Trophoblast cell (in vitro differentiated cells and primary cell): ENCODE results near the gene EDNRB.

Experiments
- DNase-seq, 2 donors: peaks; one replicate each; pipeline ENCODE4 v3.0.0-alpha.2; 2016
- H2AFZ ChIP-seq: 2 replicates; pipeline ENCODE4 v1.6.1; 2013; ENCODE audit warnings: low read length, moderate library complexity, mild to moderate bottlenecking; ENCODE audit not compliant: insufficient read depth, poor library complexity
- H2AK5ac ChIP-seq: 2 replicates; pipeline ENCODE4 v1.6.1; 2013; ENCODE audit warnings: mild to moderate bottlenecking, low read length
- H2BK120ac ChIP-seq: 2 replicates; pipeline ENCODE4 v1.6.1; 2013; ENCODE audit warnings: low read length, mild to moderate bottlenecking, moderate library complexity; ENCODE audit not compliant: insufficient read depth, poor library complexity
- H2BK12ac ChIP-seq: 2 replicates; pipeline ENCODE4 v1.6.1; 2013; ENCODE audit warnings: mild to moderate bottlenecking, low read length, moderate library complexity
- H2BK5ac ChIP-seq: 2 replicates; pipeline ENCODE4 v1.6.1; 2013; ENCODE audit warnings: low read length, low read depth, moderate library complexity, mild to moderate bottlenecking; ENCODE audit not compliant: poor library complexity
- H3K14ac ChIP-seq: 2 replicates; pipeline ENCODE4 v1.6.1; 2013; ENCODE audit warnings: mild to moderate bottlenecking, low read length
- H3K18ac ChIP-seq: 2 replicates; pipeline ENCODE4 v1.6.1; 2013; ENCODE audit warnings: mild to moderate bottlenecking, low read length
- H3K23ac ChIP-seq: 2 replicates; pipeline ENCODE4 v1.6.1; 2013; ENCODE audit warnings: low read length
- H3K27ac ChIP-seq: 2 replicates; pipeline ENCODE4 v1.5.1; 2013; ENCODE audit warnings: low read depth, mild to moderate bottlenecking, inconsistent platforms, low read length, moderate library complexity
- H3K27me3 ChIP-seq: 2 replicates; pipeline ENCODE4 v1.6.1; 2013; ENCODE audit warnings: inconsistent platforms, mild to moderate bottlenecking, low read length, moderate library complexity; ENCODE audit not compliant: insufficient read depth
- H3K36me3 ChIP-seq, 2 experiments: 1 replicate in 1 of 2; 2 replicates in 1 of 2; pipeline ENCODE4 v1.6.1; 2013; ENCODE audit warnings: low read length in 2 of 2, mild to moderate bottlenecking in 2 of 2, moderate library complexity in 1 of 2; ENCODE audit not compliant: insufficient read depth in 2 of 2, control insufficient read depth in 1 of 2
- H3K4ac ChIP-seq: 2 replicates; pipeline ENCODE4 v1.6.1; 2013; ENCODE audit warnings: low read depth, mild to moderate bottlenecking, low read length, moderate library complexity
- H3K4me1 ChIP-seq, 2 experiments: 1 replicate in 1 of 2; 2 replicates in 1 of 2; pipeline ENCODE4 v1.6.1; 2013; ENCODE audit warnings: low read length in 2 of 2, mild to moderate bottlenecking in 2 of 2, moderate library complexity in 1 of 2; ENCODE audit not compliant: insufficient read depth in 2 of 2, control insufficient read depth in 1 of 2
- H3K4me2 ChIP-seq: 2 replicates; pipeline ENCODE4 v1.6.1; 2013; ENCODE audit warnings: inconsistent platforms, mild to moderate bottlenecking, low read length, moderate library complexity
- H3K4me3 ChIP-seq: 2 replicates; pipeline ENCODE4 v1.5.1; 2013; ENCODE audit warnings: mild to moderate bottlenecking, low read depth, low read length, inconsistent platforms
- H3K79me1 ChIP-seq: one replicate; pipeline ENCODE4 v1.6.1; 2013; ENCODE audit warnings: low read length
- H3K79me2 ChIP-seq: 2 replicates; pipeline ENCODE4 v1.6.1; 2013; ENCODE audit warnings: low read length, mild to moderate bottlenecking; ENCODE audit not compliant: control insufficient read depth, insufficient read depth, poor library complexity
- H3K9ac ChIP-seq: 2 replicates; pipeline ENCODE4 v1.6.1; 2013; ENCODE audit warnings: mild to moderate bottlenecking, low read length
- H3K9me3 ChIP-seq: 2 replicates; pipeline ENCODE4 v1.6.1; 2013; ENCODE audit warnings: low read depth, mild to moderate bottlenecking, control low read depth, inconsistent platforms, low read length; ENCODE audit not compliant: insufficient read depth
- H4K12ac ChIP-seq: 2 replicates; pipeline ENCODE4 v1.6.1; 2013; ENCODE audit warnings: low read depth, mild to moderate bottlenecking, low read length, moderate library complexity
- H4K8ac ChIP-seq: 2 replicates; pipeline ENCODE4 v1.6.1; 2013; ENCODE audit warnings: low read depth, mild to moderate bottlenecking, low read length, moderate library complexity
- H4K91ac ChIP-seq: one replicate; pipeline ENCODE4 v1.6.1; 2013; ENCODE audit warnings: low read depth, mild to moderate bottlenecking, low read length, moderate library complexity
- WGBS: extraction: QIAGEN DNeasy Blood & Tissue Kit; methylation state at CpG from one replicate; pipeline ENCODE4 v1.1.7; 2013; ENCODE audit warnings: missing lambda C conversion rate; ENCODE audit not compliant: insufficient read length, insufficient coverage; ENCODE audit errors: extremely low coverage; 5-methylcytosine and 5-hydroxymethylcytosine counted together

Gene EDNRB

GRCh38 chr13:77915686-77916085 is 2.9 kb downstream of the EDNRB start:
- Histone ChIP-seq H3K4me1 (peaks cover 9 to 21% of the 10 kb centered on the region in 2 experiments), H3K4me3 (no peak overlapping the region), H2BK12ac (no peak overlapping the region), H3K4ac (no peak overlapping the region), H3K79me2 (peaks cover 15% of the 10 kb centered on the region), H3K23ac (no peak overlapping the region), H3K79me1 (peaks cover 16% of the 10 kb centered on the region), H3K27me3 (no peaks in the 10 kb centered on the region), H3K18ac (no peak overlapping the region), H3K9ac (no peak overlapping the region), H2AFZ (no peak overlapping the region), H4K12ac (no peak overlapping the region), H2AK5ac (no peak overlapping the region), H4K91ac (no peak overlapping the region), H2BK5ac (no peak overlapping the region), H2BK120ac (no peak overlapping the region), H3K27ac (no peak overlapping the region), H3K36me3 (peaks cover 4 to 9% of the 10 kb centered on the region in 2 experiments), H3K4me2 (peak overlapping the region; percentile 46), H3K14ac (no peak overlapping the region), H4K8ac (no peak overlapping the region), H3K9me3 (no peaks in the 10 kb centered on the region)
- no peak for DNase-seq
- WGBS: no CpG with 5 or more reads among the region's 1 CpG

- peaks cover 0 to 9% of the 10 kb centered on the region in 2 experiments for H3K4me1 ChIP-seq
- no peak overlapping the region for H2AK5ac ChIP-seq
- H3K23ac ChIP-seq: no peak overlapping the region
- H3K4me2 ChIP-seq: no peak overlapping the region
- no peak overlapping the region for H3K27ac ChIP-seq
- H4K8ac ChIP-seq: no peak overlapping the region
- no peak overlapping the region for H2AFZ ChIP-seq
- no peak overlapping the region for H3K14ac ChIP-seq
- H3K4ac ChIP-seq: no peak overlapping the region
- H3K4me3 ChIP-seq: no peak overlapping the region
- no peak overlapping the region for H4K12ac ChIP-seq
- H3K79me2 ChIP-seq: peaks cover 6% of the 10 kb centered on the region
- no peak overlapping the region for H2BK12ac ChIP-seq
- no peak overlapping the region for H2BK120ac ChIP-seq
- no peaks in the 10 kb centered on the region for H3K27me3 ChIP-seq
- H3K9ac ChIP-seq: no peak overlapping the region
- H3K79me1 ChIP-seq: peaks cover 2% of the 10 kb centered on the region
- no peak overlapping the region for H2BK5ac ChIP-seq
- DNase-seq: no peak
- no peak overlapping the region for H4K91ac ChIP-seq
- H3K9me3 ChIP-seq: no peaks in the 10 kb centered on the region
- no peak overlapping the region for H3K18ac ChIP-seq
- no CpG with 5 or more reads among the region's 3 CpGs for WGBS
- peaks cover 2 to 8% of the 10 kb centered on the region in 2 experiments for H3K36me3 ChIP-seq
Measured at GRCh38 chr13:77913003-77913402, 5.6 kb downstream of the EDNRB start.

GRCh38 chr13:77911751-77912150 is 6.9 kb downstream of the EDNRB start:
- Histone ChIP-seq H3K18ac (no peak overlapping the region), H3K79me1 (peaks cover 3% of the 10 kb centered on the region), H4K12ac (no peak overlapping the region), H3K4me3 (no peak overlapping the region), H2BK5ac (no peak overlapping the region), H2BK12ac (no peak overlapping the region), H3K27ac (peak overlapping the region; percentile 70), H3K4me2 (no peak overlapping the region), H3K4ac (no peak overlapping the region), H2AFZ (no peak overlapping the region), H3K23ac (no peak overlapping the region), H2BK120ac (no peak overlapping the region), H3K9me3 (no peaks in the 10 kb centered on the region), H3K4me1 (peaks cover 0 to 11% of the 10 kb centered on the region in 2 experiments), H3K36me3 (peaks cover 0 to 3% of the 10 kb centered on the region in 2 experiments), H3K79me2 (peaks cover 2% of the 10 kb centered on the region), H3K9ac (no peak overlapping the region), H3K27me3 (no peaks in the 10 kb centered on the region), H4K8ac (no peak overlapping the region), H2AK5ac (no peak overlapping the region), H3K14ac (no peak overlapping the region), H4K91ac (no peak overlapping the region)
- no peak for DNase-seq
- no CpG with 5 or more reads among the region's 1 CpG for WGBS

- no peak overlapping the region for H3K4me3 ChIP-seq
- no peak overlapping the region for H2BK12ac ChIP-seq
- H3K9ac ChIP-seq: no peak overlapping the region
- no peak overlapping the region for H4K8ac ChIP-seq
- no peak overlapping the region for H2AFZ ChIP-seq
- peaks cover 0 to 10% of the 10 kb centered on the region in 2 experiments for H3K36me3 ChIP-seq
- H4K12ac ChIP-seq: no peak overlapping the region
- H3K14ac ChIP-seq: no peak overlapping the region
- no CpG with 5 or more reads among the region's 3 CpGs for WGBS
- H3K27ac ChIP-seq: peak overlapping the region; percentile 87
- no peak overlapping the region for H3K23ac ChIP-seq
- H3K4me1 ChIP-seq: peaks cover 5 to 20% of the 10 kb centered on the region in 2 experiments
- H3K79me1 ChIP-seq: peaks cover 13% of the 10 kb centered on the region
- peaks cover 3% of the 10 kb centered on the region for H3K79me2 ChIP-seq
- H3K27me3 ChIP-seq: no peaks in the 10 kb centered on the region
- no peak overlapping the region for H3K4ac ChIP-seq
- H3K9me3 ChIP-seq: no peaks in the 10 kb centered on the region
- H2BK120ac ChIP-seq: no peak overlapping the region
- DNase-seq: no peak
- H3K18ac ChIP-seq: no peak overlapping the region
- H4K91ac ChIP-seq: no peak overlapping the region
- H2BK5ac ChIP-seq: no peak overlapping the region
- H2AK5ac ChIP-seq: no peak overlapping the region
- no peak overlapping the region for H3K4me2 ChIP-seq
Measured at GRCh38 chr13:77909827-77910226, 8.8 kb downstream of the EDNRB start.
